HG03558 (cell line): ENCODE measurements around the gene KIAA1755.

ENCODE experiments used
- ATAC-seq: cut with Tn5 transposase; IDR thresholded peaks from one replicate; pipeline ENCODE4 v1.9.1; 2021; ENCODE audit warnings: moderate number of reproducible peaks; ENCODE audit not compliant: unreplicated experiment; ENCODE audit errors: extremely low read depth

KIAA1755 gene, protein sequence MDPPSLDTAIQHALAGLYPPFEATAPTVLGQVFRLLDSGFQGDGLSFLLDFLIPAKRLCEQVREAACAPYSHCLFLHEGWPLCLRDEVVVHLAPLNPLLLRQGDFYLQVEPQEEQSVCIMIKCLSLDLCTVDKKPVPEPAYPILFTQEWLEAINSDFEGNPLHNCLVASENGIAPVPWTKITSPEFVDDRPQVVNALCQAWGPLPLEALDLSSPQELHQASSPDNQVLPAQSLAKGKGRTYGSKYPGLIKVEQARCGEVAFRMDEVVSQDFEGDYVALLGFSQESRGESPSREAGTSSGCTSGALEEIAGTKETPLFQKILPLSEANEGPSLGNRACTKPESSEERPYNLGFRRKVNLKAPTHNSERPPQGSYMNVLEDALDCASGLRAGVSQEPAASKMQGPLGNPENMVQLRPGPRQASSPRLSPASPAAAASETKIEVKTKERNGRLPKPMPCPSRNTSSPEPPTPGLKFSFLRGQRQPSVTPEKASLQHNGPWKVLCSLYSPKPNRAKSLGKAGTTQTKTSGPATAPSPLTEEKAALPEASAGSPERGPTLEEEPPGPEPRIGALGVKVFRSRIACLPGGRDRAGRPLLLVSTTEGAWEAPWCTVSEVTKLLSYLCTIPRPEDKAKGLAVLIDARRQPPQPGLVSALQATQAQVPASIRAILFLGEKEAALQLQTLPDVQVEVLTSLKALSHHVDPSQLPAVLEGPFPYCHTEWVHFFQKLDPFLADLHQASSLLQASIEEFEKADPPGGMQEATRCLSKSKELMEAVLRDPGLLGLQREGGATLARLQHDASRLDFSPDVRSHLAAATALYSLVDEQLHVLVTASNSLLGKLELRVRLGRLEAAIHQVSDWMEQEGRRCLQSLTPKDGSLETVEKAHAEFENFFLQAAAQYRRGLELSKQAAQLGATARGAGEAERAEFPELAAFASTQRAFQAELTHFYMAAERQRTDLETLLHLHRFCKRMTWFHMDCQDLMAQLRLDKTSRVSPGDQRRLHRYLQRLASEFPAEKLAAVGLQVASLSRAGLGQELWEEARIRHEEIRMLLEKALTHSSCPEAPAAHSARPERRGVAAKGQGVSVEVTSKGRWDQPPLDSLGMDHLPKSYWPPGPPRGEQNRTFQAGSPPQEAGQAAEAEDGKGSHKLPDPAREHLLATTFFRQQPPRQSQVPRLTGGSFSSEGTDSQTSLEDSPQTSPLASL

DNA sequence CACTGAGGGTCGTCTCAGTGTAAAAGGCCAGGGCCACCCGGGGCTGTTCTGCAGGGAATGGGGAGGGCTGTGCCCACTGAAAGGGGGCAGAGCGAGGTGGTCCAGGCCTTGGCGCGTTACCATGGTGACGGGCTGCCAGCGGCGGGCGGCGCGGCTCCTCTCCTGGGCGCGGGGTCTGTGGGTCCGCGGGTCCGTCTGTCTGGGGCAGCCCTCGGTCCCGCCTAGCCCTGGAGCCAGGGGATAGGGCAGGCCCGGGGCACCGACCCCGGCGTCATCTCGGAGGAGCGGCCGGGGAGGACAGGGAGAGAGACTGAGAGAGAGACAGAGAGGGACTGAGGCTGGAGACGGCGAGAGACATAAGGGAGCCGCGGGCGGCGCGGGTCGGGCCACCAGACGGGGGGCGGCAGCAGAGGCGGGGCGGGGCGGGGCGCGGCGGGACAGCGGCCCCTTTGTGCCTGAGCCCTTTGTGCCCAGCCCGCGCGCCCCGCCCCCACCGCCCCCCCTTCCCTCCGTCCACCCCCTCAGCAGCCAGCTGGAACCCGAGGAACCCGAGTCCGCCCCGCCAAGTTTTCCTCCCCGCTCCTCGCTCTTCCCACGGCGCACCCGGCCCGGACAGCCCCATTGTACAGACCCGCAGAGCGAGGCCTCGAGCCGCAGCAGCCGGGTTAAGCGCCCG lies at the start of gene KIAA1755:
KIAA1755 (minus strand) TSS at position 358 of the 676 bp plus-strand sequence; CDS start at position 123, 235 bp downstream.
- ATAC-seq = no peak

DNA sequence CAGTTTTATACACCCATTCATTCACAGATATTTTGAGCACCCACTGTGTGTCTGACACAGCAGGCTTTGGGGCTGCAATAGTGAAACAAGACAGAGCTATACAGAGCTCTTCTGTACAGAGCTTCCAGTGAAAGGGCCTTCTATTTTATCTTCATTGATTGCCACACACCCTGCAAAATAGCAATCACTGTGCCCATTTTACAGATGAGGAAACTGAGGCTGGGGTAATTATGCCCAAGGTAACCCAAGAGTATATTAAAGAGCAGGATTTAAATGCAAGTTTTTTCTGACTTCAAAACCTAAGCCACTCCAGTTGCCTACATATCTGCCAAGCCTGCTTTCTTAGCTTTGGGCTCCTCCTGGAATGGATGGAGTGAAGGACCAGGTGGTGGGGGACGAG lies 47.9 kb upstream of the KIAA1755 start:
- no peak for ATAC-seq

DNA sequence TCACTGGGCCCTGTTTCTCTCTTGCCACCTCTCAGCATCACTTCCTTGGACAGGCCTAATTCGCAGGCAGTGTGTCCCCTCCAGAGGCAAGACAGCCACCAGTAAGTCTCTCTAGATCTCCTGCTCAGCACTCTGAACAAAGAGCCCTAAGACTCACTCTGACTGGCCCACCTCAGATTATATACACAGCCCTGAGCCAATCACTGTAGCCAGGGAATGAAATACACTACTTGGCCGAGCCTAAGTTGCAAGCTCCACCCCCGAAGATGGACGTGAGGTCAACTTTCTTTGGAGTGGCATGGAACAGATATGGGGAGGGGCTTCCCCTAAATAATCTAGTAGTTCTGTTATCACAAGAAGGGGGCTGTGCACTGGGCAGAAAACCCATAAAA lies 47.5 kb upstream of the KIAA1755 start:
- no peak for ATAC-seq

DNA sequence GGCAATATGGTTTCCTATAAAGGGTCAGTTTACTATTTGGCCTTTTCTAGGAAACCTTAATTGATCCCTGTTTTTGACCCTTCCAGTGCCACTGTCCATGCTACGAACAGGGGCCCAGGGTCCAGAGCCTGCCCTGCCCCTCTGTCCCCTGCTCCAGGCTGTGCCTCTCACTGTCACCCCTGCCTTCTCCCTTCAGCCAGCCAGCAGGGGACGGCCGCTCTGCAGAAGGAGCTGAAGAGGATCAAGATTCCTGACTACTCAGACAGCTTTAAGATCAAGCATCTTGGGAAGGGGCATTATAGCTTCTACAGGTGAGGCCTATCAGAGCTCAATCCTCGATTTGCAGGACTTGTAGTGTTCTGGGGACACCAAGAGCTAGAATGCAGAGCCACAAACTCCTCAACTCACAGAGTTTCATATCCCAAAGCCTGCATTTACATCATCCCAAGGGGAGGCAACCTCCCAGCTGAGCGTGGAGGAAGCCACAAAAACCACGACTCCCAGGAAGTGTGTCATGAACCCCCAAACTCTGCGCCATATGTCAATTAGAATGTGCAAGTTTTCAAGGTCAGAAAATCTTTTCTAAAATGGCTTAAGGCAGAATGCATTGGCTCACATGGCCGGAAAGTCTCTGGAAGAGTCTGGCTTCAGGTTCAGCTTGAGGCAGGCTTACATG lies 47.0 kb upstream of the KIAA1755 start:
- no peak for ATAC-seq

DNA sequence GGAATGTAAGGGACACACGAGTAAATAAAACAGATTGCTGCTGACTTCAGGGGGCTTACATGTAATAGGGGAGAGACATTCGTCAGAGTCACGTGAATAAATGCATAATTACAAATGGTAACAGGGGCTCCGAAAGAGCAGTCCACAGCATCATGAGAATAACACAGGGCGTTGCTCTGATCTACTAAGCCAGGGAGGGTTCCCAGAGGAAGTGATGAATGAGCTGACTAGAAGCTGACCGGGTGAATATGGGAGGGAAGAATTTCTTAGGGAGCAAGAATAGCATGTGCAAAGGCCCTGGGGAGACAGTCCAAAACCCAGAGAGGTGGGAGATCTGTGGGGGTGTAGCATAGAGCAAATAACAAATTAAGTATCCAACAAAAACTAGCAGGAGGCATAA lies 45.8 kb upstream of the KIAA1755 start:
- no peak for ATAC-seq

DNA sequence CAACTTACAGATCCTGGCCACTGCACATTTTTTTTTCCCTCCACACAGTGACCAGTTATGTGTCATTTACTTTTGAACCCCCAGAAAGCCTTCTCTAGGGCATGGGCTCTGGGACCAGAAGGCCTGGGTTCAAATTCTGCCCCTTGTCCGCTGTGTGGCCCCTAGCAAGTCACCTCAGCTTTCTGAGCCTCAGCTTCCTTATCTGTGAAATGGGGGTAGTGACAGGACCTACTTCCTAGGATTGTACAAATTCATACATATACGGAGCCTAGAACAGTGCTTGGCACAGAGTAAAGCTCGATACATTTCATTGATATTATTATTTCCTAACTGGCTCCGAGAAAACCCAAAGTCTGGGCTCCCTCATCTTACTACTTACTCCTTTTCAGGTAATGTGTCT lies 45.0 kb upstream of the KIAA1755 start:
- no peak for ATAC-seq

DNA sequence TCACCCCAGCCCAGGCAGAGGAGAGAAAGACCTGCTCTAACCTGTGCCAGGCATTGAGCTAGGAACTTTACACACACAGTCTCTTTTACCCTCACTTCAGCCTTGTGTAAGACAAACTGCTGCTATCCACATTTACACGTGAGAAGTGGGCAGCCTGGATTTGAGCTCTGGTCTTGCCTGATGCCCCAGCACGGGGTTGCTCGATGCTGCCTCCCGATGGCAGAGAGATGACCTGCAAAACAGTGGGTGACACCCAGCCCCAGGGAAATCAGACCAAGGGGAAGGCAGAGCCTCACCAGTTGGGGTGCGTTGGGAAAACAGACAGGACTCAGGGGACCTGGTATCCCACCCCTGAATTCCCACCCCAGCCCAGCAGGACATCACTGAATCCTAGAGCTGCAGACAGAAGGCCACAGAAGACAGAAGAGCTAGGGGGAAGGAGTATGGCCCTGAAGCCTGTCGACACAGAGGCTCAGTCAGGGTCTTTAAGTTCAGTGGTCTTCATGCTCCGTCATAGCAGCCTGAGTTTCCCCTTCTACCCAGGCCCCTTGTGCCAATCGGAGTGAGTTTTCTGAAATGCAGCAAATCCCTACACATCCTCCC lies 44.4 kb upstream of the KIAA1755 start:
- no peak for ATAC-seq

DNA sequence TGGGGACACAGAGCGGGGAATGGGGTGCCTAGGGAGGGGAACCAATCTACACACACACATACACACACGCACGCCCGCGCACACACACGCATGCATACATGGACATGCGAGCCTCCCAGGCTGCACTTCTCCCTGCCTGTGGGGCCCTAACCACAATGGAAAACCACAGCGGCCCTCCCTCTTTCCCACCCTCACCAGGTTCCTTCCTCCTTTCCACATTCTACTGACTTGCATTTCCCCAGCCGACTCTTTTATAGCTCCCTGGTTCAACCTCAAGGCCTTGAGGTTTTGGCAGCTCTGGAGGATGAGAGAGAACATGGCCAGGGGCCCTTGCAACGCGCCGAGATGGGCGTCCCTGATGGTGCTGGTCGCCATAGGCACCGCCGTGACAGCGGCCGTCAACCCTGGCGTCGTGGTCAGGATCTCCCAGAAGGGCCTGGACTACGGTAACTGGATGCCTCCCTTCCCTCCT lies 43.4 kb upstream of the KIAA1755 start, which contains the start of gene BPI:
BPI (plus strand) TSS at position 249 of the 472 bp plus-strand sequence; CDS start at position 317, 68 bp downstream.
- no peak for ATAC-seq

DNA sequence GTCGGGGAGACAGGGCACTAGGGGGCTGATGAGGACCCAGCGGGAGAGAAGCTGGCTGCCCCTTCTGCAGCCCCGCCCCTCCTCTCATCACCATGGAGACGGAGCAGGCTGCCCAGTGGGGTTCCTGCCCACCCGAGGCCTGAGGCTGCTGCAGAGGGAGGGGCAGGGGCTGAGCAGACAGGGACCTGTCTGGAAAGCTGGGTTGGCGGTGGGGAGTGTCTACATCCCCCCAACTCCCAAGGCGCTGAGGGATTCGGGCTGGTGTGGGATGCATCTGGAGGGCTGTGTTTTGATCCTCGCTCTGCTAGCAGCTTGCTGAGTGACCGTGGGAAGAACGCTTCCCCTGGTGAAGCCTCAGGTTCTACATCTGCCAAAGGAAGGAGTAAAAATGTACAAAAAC lies 42.3 kb upstream of the KIAA1755 start:
- no peak for ATAC-seq

DNA sequence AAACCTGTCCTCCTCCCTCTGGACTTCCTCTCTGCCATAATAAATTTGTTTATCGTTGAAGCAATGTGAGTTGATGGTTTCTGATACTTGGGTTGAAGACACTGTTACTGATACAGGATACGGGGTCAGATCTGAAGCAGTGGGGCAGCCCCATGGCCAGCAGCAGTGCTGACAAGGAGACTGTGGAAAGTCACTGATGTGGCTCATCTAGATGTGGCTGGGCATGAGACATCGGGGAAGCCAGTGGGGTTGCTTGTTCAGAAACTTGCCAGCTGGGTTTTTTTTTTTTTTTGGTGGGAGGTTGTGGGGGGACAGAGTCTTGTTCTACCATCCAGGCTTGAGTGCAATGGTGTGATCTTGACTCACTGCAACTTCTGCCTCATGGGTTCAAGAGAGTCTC lies 40.8 kb upstream of the KIAA1755 start:
- ATAC-seq = no peak

DNA sequence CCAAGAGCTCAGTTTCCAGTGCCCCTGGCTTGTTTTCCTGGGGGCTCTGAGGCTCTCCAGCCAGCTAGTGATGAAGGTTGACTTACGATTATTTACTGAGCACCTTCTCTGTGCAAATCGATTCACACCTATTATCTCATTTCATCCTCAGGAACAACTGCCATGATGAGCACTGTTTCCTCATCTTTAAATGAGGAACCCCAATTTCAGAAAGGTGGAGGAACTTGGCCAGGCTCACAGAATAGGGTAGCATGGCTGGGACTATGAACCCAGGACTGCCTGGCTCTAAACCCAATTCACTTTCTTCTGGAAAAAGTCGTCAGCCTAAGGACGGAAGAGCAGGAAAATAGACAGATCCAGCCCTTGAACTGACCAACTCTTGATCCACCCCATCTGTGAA lies 39.9 kb upstream of the KIAA1755 start:
- ATAC-seq = no peak

DNA sequence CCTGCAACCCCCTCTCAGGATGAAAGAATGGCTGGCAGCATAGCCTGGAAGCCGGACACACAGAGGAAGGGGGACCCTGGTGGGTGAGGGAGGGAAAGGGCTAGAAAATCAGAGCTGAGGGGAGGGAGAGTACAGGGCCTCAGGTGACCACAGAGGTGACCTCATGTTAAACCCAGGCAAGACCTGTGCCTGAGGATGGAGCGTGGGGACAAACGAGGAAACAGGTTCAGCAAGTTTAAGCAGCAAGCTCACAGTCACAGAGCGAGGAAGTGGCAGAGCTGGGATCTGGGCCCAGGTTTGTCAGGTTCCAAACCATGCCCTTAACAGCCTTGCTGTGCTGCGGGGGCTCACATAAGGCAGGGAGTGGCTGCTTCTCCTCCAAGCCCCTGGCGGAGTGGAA lies 39.4 kb upstream of the KIAA1755 start:
- no peak for ATAC-seq

DNA sequence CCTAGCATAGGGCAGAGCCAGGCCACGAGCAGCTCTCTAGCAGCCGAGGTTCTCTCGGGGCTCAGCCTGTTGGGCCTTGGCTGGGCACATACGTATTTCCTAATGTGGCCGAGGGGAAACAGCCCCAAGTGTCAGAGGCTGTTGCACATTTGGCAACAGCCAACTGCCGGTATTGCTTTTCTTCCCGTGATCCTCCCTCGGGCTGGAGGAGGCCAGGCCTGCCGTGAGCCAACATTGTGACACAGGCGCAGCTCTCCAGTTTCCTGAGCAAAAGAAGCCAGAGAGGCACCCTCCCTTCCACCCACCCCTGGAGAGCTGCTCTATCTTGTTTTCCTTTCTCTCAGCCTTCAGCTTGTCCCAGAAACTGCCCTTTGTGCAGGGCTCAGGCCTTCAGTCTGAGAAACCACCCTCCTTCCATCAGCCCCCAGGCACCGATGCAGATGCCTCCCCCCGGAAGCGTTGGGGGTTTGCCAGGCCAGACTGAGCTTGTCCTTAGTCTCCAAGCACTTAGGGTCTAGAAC lies 38.3 kb upstream of the KIAA1755 start:
- no peak for ATAC-seq

DNA sequence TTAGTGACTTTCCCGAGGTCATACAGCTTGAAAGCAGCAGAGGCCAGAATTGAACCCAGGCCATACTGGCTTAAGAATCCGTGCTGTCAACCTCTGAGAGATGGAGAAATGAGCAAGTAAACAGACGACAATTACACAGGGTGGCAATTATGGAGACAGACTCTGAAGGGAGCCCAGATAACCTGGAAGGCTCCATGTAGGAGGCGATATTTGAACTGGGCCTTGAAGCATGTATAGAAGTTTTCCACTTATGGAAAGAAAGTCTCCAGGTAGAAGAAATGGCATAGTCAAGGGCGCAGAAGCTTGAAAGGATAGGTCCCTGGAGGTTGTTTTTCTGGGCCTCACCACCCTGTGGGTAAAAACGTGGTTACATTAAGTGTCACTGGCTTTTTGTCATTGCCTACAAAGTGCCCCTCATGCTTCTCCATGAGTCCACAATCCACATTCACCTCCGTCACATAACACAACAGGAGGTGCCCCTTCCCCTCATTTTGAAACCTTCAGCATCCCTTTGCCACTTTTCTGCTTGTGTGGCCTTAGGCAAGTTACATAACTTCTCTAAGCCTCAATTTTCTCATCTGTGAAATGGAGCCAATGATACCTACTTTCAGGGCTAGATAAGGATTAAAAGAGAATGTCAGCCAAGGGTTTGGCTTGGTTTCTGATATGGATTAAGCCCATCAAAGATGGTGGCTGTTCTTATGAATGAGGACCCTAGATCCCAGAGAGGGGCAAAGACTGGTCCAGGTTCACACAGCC lies 37.6 kb upstream of the KIAA1755 start:
- ATAC-seq = no peak

DNA sequence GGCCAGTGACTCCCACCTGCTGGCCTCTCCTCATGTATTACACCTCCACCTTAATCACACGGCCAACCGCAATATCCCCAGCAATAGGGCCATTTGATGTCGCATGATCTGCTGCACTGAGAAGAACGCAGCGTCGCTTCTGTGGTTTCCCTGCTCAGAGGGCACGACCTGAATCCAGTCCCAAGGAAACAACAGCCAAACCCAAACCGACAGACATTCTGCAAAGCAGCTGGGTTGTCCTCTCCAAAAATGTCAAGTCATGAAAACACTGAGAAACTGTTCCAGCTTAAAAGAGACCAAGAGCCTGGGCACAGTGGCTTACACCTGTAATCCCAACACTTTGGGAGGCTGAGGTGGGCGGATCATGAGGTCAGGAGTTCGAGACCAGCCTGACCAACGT lies 35.9 kb upstream of the KIAA1755 start:
- no peak for ATAC-seq

DNA sequence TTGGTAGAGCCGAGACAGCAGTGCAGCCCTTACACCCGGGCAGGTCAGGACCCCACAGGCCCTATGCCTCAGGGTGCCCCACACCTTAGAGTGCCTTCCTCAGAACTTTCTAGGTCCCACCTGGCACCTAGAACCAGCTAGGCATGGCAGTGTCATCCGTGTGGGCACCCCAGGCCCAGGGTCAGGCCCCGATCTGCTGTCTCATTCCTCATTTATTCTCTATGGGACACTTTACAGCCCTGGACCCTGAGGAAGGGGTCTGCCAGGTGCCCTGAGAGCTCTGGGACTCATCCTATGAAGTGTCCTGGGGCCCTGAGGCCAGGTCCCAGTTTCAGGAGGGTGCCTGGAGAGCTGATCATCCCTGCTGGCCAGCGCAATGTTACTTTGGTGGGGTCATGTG lies 35.3 kb upstream of the KIAA1755 start:
- no peak for ATAC-seq

DNA sequence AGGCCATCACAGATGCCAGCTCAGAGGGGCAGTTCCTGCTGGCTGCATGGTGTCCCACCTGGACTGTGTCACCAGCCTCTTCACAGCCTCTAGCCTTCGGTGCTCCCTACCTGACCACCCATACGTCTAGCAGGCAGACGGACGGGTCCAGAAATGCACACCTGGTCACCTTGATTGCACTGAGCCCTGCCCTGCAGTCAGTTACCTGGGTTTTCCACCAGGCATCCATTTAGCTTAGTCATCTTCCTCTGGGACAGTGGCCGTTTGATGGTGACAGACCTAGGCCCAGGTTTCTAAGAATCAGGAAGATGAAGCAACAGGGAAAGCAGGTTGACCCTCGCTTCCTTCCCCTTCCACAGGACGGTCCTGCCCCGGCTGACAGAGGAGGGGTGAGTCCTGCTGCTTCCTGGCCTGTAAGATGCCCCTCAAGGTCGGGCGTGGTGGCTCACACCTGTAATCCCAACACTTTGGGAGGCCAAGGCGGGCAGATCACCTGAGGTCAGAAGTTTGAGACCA lies 33.6 kb upstream of the KIAA1755 start:
- ATAC-seq = no peak
